HG02981 (cell line): Measurements from ENCODE around the gene DHRS3.
A peak's percentile ranks its signal among the peaks of the same experiment; 100 is the strongest.

ENCODE experiments used
- ATAC-seq: cut with Tn5 transposase; IDR thresholded peaks from one replicate; pipeline ENCODE4 v1.9.1; 2021; ENCODE audit warnings: mild to moderate bottlenecking, moderate library complexity; ENCODE audit not compliant: unreplicated experiment

DHRS3 gene

GRCh38 chr1:12640237-12640957, 22.4 kb upstream of the DHRS3 start:
- no peak for ATAC-seq

GRCh38 chr1:12637693-12638092, 19.7 kb upstream of the DHRS3 start:
- no peak for ATAC-seq

GRCh38 chr1:12636098-12636950, 18.3 kb upstream of the DHRS3 start:
- ATAC-seq: no peak

GRCh38 chr1:12634696-12635202, 16.7 kb upstream of the DHRS3 start:
- ATAC-seq: no peak

GRCh38 chr1:12634156-12634555, 16.1 kb upstream of the DHRS3 start:
- ATAC-seq: no peak

- ATAC-seq: no peak
These were observed 13.6 kb upstream of the DHRS3 start for GRCh38 chr1:12631571-12631970.

- ATAC-seq: no peak
These were observed 13.0 kb upstream of the DHRS3 start for GRCh38 chr1:12630946-12631530.

- no peak for ATAC-seq
These were observed 12.2 kb upstream of the DHRS3 start for GRCh38 chr1:12629985-12630760.

GRCh38 chr1:12629511-12629956, 11.5 kb upstream of the DHRS3 start:
- ATAC-seq: no peak

GRCh38 chr1:12627296-12627695, 9.3 kb upstream of the DHRS3 start:
- no peak for ATAC-seq

- ATAC-seq: no peak
These were observed 8.9 kb upstream of the DHRS3 start for GRCh38 chr1:12626888-12627287.

- no peak for ATAC-seq
These were observed 7.3 kb upstream of the DHRS3 start for GRCh38 chr1:12625276-12625675.

- no peak for ATAC-seq
These were observed 4.5 kb upstream of the DHRS3 start for GRCh38 chr1:12622506-12622905.

- no peak for ATAC-seq
These were observed 3.6 kb upstream of the DHRS3 start for GRCh38 chr1:12621346-12622335.

- ATAC-seq: no peak
These were observed 2.9 kb upstream of the DHRS3 start for GRCh38 chr1:12620931-12621330.

- no peak for ATAC-seq
These were observed 2.5 kb upstream of the DHRS3 start for GRCh38 chr1:12620488-12620865.

GRCh38 chr1:12619792-12620487, 1.9 kb upstream of the DHRS3 start:
- peak; percentile 44 for ATAC-seq

GRCh38 chr1:12618965-12619791, 1.2 kb upstream of the DHRS3 start:
- no peak for ATAC-seq
